ENCODE results near the gene BTBD9.

Gene BTBD9

DNA sequence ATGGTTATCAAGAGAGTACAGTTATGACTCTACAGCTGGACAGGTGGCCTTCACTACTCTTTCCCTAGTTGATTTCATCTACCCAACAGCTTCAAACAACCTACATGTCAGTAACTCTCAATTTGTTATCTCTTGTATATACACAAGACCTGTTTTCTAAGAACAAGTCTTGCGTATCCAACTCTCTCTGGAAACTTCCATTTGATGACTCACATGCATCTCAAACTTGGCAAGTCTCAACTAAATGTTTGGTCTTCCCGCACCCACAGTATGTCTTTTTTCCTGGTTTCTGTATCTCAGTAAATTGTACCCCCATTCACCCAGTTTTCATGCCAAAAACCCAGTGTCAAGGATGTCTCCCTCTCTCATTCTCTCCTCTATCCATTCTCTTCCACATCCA, 97.7 kb downstream of the BTBD9 start:
- Histone ChIP-seq H4K8ac (ENCODE audit: low read length) (no peak overlapping the region), H3K4me3 (ENCODE audit: insufficient read depth in 1 of 2, low read depth in 1 of 2, low read length in 2 of 2) (no peak overlapping the region), H2AFZ (ENCODE audit: low read depth, low read length) (no peak overlapping the region), H2AK5ac (ENCODE audit: low read length, severe bottlenecking) (no peak overlapping the region), H3K9ac (ENCODE audit: low read length) (no peak overlapping the region), H2BK12ac (ENCODE audit: low read length in 2 of 2) (no peak overlapping the region), H4K91ac (ENCODE audit: low read length) (no peak overlapping the region), H3K4me2 (ENCODE audit: low read length, poor library complexity, severe bottlenecking) (no peak overlapping the region), H3K14ac (ENCODE audit: low read length in 2 of 2) (no peak overlapping the region), H3K23ac (ENCODE audit: low read length in 2 of 2) (no peak overlapping the region), H3K36me3 (ENCODE audit: control insufficient read depth in 1 of 2, insufficient read depth in 2 of 2, low read depth in 1 of 2, low read length in 2 of 2) (no peaks in the 10 kb centered on the region), H3K9me3 (ENCODE audit: control insufficient read depth, low read length) (no peaks in the 10 kb centered on the region), H2BK15ac (ENCODE audit: low read depth, poor library complexity, severe bottlenecking) (no peak overlapping the region), H3K27ac (ENCODE audit: low read length, poor library complexity, severe bottlenecking) (no peak overlapping the region), H3K4me1 (ENCODE audit: control insufficient read depth, insufficient read depth, low read depth, low read length) (no peaks in the 10 kb centered on the region), H3K27me3 (ENCODE audit: control insufficient read depth in 1 of 2, insufficient read depth in 1 of 2, low read length in 2 of 2) (no peaks in the 10 kb centered on the region), H2BK120ac (ENCODE audit: low read depth, low read length) (no peak overlapping the region), H3K4ac (ENCODE audit: low read depth in 1 of 2, low read length in 2 of 2) (no peak overlapping the region), H3K18ac (ENCODE audit: low read depth in 1 of 2, low read length in 2 of 2) (no peak overlapping the region), H2BK5ac (ENCODE audit: low read depth, low read length, poor library complexity, severe bottlenecking) (no peak overlapping the region), H3K79me1 (replicated peaks; ENCODE audit: low read length, poor library complexity, severe bottlenecking) (peaks cover 2% of the 10 kb centered on the region)
- DNase-seq: peak; percentile 72
- WGBS: 81% methylated on average over 2 of the region's 2 CpGs

DNA sequence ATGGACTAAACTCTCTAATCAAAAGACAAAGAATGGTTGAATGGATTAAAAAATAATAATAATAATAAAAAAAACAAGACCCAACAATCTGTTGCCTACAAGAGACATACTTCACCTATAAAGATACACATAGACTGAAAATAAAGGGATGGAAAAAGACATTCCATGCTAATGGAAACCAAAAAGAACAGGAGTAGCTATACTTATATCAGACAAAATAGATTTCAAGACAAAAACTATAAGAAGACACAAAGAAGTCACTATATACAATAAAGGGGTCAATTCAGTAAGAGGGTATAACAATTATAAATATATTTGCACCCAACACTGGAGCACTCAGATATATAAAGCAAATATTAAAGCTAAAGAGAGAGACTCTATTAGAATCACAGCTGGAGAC, 106.7 kb downstream of the BTBD9 start:
- Histone ChIP-seq H3K14ac (ENCODE audit: low read length in 2 of 2) (no peak overlapping the region), H3K4me3 (ENCODE audit: insufficient read depth in 1 of 2, low read depth in 1 of 2, low read length in 2 of 2) (no peak overlapping the region), H3K18ac (ENCODE audit: low read depth in 1 of 2, low read length in 2 of 2) (no peak overlapping the region), H2AK5ac (ENCODE audit: low read length, severe bottlenecking) (no peak overlapping the region), H3K4me1 (ENCODE audit: control insufficient read depth, insufficient read depth, low read depth, low read length) (no peaks in the 10 kb centered on the region), H4K8ac (ENCODE audit: low read length) (no peak overlapping the region), H2BK5ac (ENCODE audit: low read depth, low read length, poor library complexity, severe bottlenecking) (no peak overlapping the region), H3K4me2 (ENCODE audit: low read length, poor library complexity, severe bottlenecking) (no peak overlapping the region), H3K23ac (ENCODE audit: low read length in 2 of 2) (no peak overlapping the region), H2BK15ac (ENCODE audit: low read depth, poor library complexity, severe bottlenecking) (no peak overlapping the region), H3K27me3 (ENCODE audit: control insufficient read depth in 1 of 2, insufficient read depth in 1 of 2, low read length in 2 of 2) (no peaks in the 10 kb centered on the region), H3K4ac (ENCODE audit: low read depth in 1 of 2, low read length in 2 of 2) (no peak overlapping the region), H3K79me1 (replicated peaks; ENCODE audit: low read length, poor library complexity, severe bottlenecking) (peaks cover 2% of the 10 kb centered on the region), H3K27ac (ENCODE audit: low read length, poor library complexity, severe bottlenecking) (no peak overlapping the region), H3K36me3 (ENCODE audit: control insufficient read depth in 1 of 2, insufficient read depth in 2 of 2, low read depth in 1 of 2, low read length in 2 of 2) (peaks cover 7 to 10% of the 10 kb centered on the region in 2 experiments), H2BK120ac (ENCODE audit: low read depth, low read length) (no peak overlapping the region), H4K91ac (ENCODE audit: low read length) (no peak overlapping the region), H3K9me3 (ENCODE audit: control insufficient read depth, low read length) (peaks cover 15% of the 10 kb centered on the region), H2BK12ac (ENCODE audit: low read length in 2 of 2) (no peak overlapping the region), H3K9ac (ENCODE audit: low read length) (no peak overlapping the region), H2AFZ (ENCODE audit: low read depth, low read length) (no peak overlapping the region)
- DNase-seq: no peak

DNA sequence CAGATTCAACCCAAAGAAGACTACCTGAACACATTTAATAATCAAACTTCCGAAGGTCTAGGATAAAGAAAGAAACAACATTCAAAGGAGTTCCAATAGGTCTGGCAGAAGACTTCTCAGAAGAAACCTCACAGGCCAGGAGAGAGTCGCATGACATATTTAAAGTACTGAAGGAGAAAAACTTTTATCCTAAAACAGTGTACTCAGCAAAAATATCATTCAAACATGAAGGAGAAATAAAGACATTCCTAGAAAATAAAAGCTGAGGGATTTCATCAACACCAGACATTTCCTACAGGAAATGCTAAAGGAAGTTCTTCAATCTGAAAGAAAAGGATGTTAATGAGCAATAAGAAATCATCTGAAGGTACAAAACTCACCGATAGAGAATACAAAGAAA, 108.6 kb downstream of the BTBD9 start:
- no peak overlapping the region for H2BK120ac ChIP-seq (ENCODE audit: low read depth, low read length)

GRCh38 chr6:38528196-38528965, 111.3 kb downstream of the BTBD9 start:
- H3K4me2 ChIP-seq (ENCODE audit: low read length, poor library complexity, severe bottlenecking): no peak overlapping the region
- H2BK12ac ChIP-seq (ENCODE audit: low read length in 2 of 2): no peak overlapping the region
- H3K27ac ChIP-seq (ENCODE audit: low read length, poor library complexity, severe bottlenecking): no peak overlapping the region
- H3K79me1 ChIP-seq (replicated peaks; ENCODE audit: low read length, poor library complexity, severe bottlenecking): peaks cover 7% of the 10 kb centered on the region
- H2AK5ac ChIP-seq (ENCODE audit: low read length, severe bottlenecking): no peak overlapping the region
- WGBS: 81% methylated on average over 3 of the region's 5 CpGs
- H3K23ac ChIP-seq (ENCODE audit: low read length in 2 of 2): no peak overlapping the region
- no peak overlapping the region for H3K4ac ChIP-seq (ENCODE audit: low read depth in 1 of 2, low read length in 2 of 2)
- no peak overlapping the region for H2BK5ac ChIP-seq (ENCODE audit: low read depth, low read length, poor library complexity, severe bottlenecking)
- H3K18ac ChIP-seq (ENCODE audit: low read depth in 1 of 2, low read length in 2 of 2): no peak overlapping the region
- H3K4me3 ChIP-seq (ENCODE audit: insufficient read depth in 1 of 2, low read depth in 1 of 2, low read length in 2 of 2): no peak overlapping the region
- DNase-seq: no peak
- H2BK120ac ChIP-seq (ENCODE audit: low read depth, low read length): no peak overlapping the region
- peaks cover 1% of the 10 kb centered on the region for H3K4me1 ChIP-seq (ENCODE audit: control insufficient read depth, insufficient read depth, low read depth, low read length)
- H3K9ac ChIP-seq (ENCODE audit: low read length): no peak overlapping the region
- no peaks in the 10 kb centered on the region for H3K27me3 ChIP-seq (ENCODE audit: control insufficient read depth in 1 of 2, insufficient read depth in 1 of 2, low read length in 2 of 2)
- peaks cover 7 to 16% of the 10 kb centered on the region in 2 experiments for H3K36me3 ChIP-seq (ENCODE audit: control insufficient read depth in 1 of 2, insufficient read depth in 2 of 2, low read depth in 1 of 2, low read length in 2 of 2)
- H4K8ac ChIP-seq (ENCODE audit: low read length): no peak overlapping the region
- peaks cover 17% of the 10 kb centered on the region for H3K9me3 ChIP-seq (ENCODE audit: control insufficient read depth, low read length)
- H2BK15ac ChIP-seq (ENCODE audit: low read depth, poor library complexity, severe bottlenecking): no peak overlapping the region
- no peak overlapping the region for H3K14ac ChIP-seq (ENCODE audit: low read length in 2 of 2)
- no peak overlapping the region for H4K91ac ChIP-seq (ENCODE audit: low read length)
- no peak overlapping the region for H2AFZ ChIP-seq (ENCODE audit: low read depth, low read length)

More for the DNA sequence above, 108.6 kb downstream of the BTBD9 start:
- H2BK12ac ChIP-seq (ENCODE audit: low read length in 2 of 2): no peak overlapping the region
- peaks cover 1% of the 10 kb centered on the region for H3K4me1 ChIP-seq (ENCODE audit: control insufficient read depth, insufficient read depth, low read depth, low read length)
- H3K4me2 ChIP-seq (ENCODE audit: low read length, poor library complexity, severe bottlenecking): no peak overlapping the region
- no peak overlapping the region for H2AFZ ChIP-seq (ENCODE audit: low read depth, low read length)
- no peak overlapping the region for H3K27ac ChIP-seq (ENCODE audit: low read length, poor library complexity, severe bottlenecking)
- H4K8ac ChIP-seq (ENCODE audit: low read length): no peak overlapping the region
- 100% methylated on average over 1 of the region's 3 CpGs for WGBS
- H3K79me1 ChIP-seq (replicated peaks; ENCODE audit: low read length, poor library complexity, severe bottlenecking): peaks cover 4% of the 10 kb centered on the region
- no peak overlapping the region for H3K4me3 ChIP-seq (ENCODE audit: insufficient read depth in 1 of 2, low read depth in 1 of 2, low read length in 2 of 2)
- H3K18ac ChIP-seq (ENCODE audit: low read depth in 1 of 2, low read length in 2 of 2): no peak overlapping the region
- no peak overlapping the region for H4K91ac ChIP-seq (ENCODE audit: low read length)
- no peak for DNase-seq
- H3K14ac ChIP-seq (ENCODE audit: low read length in 2 of 2): no peak overlapping the region
- no peak overlapping the region for H2AK5ac ChIP-seq (ENCODE audit: low read length, severe bottlenecking)
- no peak overlapping the region for H3K4ac ChIP-seq (ENCODE audit: low read depth in 1 of 2, low read length in 2 of 2)
- no peak overlapping the region for H2BK15ac ChIP-seq (ENCODE audit: low read depth, poor library complexity, severe bottlenecking)
- H3K9ac ChIP-seq (ENCODE audit: low read length): no peak overlapping the region
- peaks cover 7 to 13% of the 10 kb centered on the region in 2 experiments for H3K36me3 ChIP-seq (ENCODE audit: control insufficient read depth in 1 of 2, insufficient read depth in 2 of 2, low read depth in 1 of 2, low read length in 2 of 2)
- H3K23ac ChIP-seq (ENCODE audit: low read length in 2 of 2): no peak overlapping the region
- H3K9me3 ChIP-seq (ENCODE audit: control insufficient read depth, low read length): peaks cover 15% of the 10 kb centered on the region
- no peak overlapping the region for H2BK5ac ChIP-seq (ENCODE audit: low read depth, low read length, poor library complexity, severe bottlenecking)
- H3K27me3 ChIP-seq (ENCODE audit: control insufficient read depth in 1 of 2, insufficient read depth in 1 of 2, low read length in 2 of 2): no peaks in the 10 kb centered on the region

All from mesenchymal stem cell (in vitro differentiated cells and primary cell).